ENCODE results near the gene GRIK4. TPM values are rescaled to one million over a fixed set of nuclear protein-coding genes. Genes with fewer than 3 reads are reported as not detected.

Gene GRIK4
- total and polyA plus RNA-seq, 2 donors (not counting 3 experiments of a cell fraction or from before 2014, with no cell fraction given) = 0.81 to 1.6 TPM

DNA sequence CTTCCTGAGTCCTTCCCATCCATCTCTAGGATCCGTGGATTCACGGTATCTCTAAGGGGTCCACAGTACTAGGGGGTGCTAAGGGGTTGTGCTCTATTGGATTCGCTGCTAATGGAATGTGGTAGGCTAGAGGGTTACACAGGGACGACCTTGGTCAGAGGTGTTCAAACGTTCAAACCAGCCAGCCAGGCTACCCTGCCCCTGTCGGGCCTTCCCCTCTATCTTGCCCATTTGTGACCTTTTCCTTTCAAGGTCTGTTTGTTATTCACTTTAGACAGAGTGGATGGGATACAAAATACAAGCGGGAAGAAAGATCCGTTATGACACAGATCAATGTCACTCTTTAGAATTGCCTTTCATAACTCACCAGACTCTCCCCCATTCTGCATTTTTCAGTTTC lies 306.5 kb downstream of the GRIK4 start:
- FAIRE-seq = no peak

More for the DNA sequence above, 306.5 kb downstream of the GRIK4 start:
- Histone ChIP-seq H2AFZ (ENCODE audit: low read depth, low read length) (no peak overlapping the region), H3K4me1 (ENCODE audit: control insufficient read depth, extremely low read depth, insufficient read depth, low read length) (peaks cover 3% of the 10 kb centered on the region), H3K4me3 (replicated peaks in 1 of 3; ENCODE audit: insufficient read depth in 1 of 3, low read depth in 1 of 3, low read length in 3 of 3) (no peak overlapping the region), H3K9me3 (replicated peaks; ENCODE audit: control insufficient read depth, insufficient read depth, low read length) (no peaks in the 10 kb centered on the region), H3K4me2 (ENCODE audit: insufficient read depth, low read length) (no peak overlapping the region), H3K27me3 (ENCODE audit: control insufficient read depth in 2 of 2, insufficient read depth in 2 of 2, low read length in 2 of 2) (no peaks in the 10 kb centered on the region), H3K27ac (ENCODE audit: insufficient read depth, low read depth, low read length) (no peak overlapping the region), H3K79me2 (ENCODE audit: control insufficient read depth, insufficient read depth, low read length) (no peaks in the 10 kb centered on the region), H4K20me1 (replicated peaks; ENCODE audit: control insufficient read depth, extremely low read depth, insufficient read depth, low read length) (no peaks in the 10 kb centered on the region), H3K36me3 (ENCODE audit: control insufficient read depth in 2 of 2, extremely low read depth in 1 of 2, insufficient read depth in 2 of 2, low read length in 2 of 2) (no peaks in the 10 kb centered on the region), H3K9ac (replicated peaks; ENCODE audit: extremely low read depth, insufficient read depth, low read length) (no peak overlapping the region), H3K9me1 (replicated peaks; ENCODE audit: control insufficient read depth, extremely low read depth, insufficient read depth, low read length) (no peaks in the 10 kb centered on the region)
- intact Hi-C loops (cut with micrococcal nuclease) (no loop called here), dilution Hi-C loops (cut with MboI; ENCODE audit: extremely low pct_ligation_motif_present, low sequenced_read_pairs) (no loop called here)
- CTCF ChIA-PET = no interaction called here
- no TSS peak for BruUV-seq (replicated peaks)
- POLR2A ChIA-PET = no interaction called here
- no peak for DNase-seq (ENCODE audit: low read depth, low spot score)
- no peak for TF ChIP-seq JUN (IDR thresholded peaks at IDR 0.05; ENCODE audit: borderline replicate concordance, insufficient read depth, insufficient read length, low read depth)
- no peak for TF ChIP-seq MAX (IDR thresholded peaks at IDR 0.05; ENCODE audit: insufficient read depth, insufficient read length)
- no peak for TF ChIP-seq POLR2A (IDR thresholded peaks at IDR 0.05; ENCODE audit: low read depth, low read length)
- no peak for TF ChIP-seq CTCF (IDR thresholded peaks at IDR 0.05; ENCODE audit: extremely low read depth in 1 of 2, insufficient read depth in 1 of 2, low read depth in 1 of 2, low read length in 2 of 2)
- no peak for TF ChIP-seq FOS (IDR thresholded peaks at IDR 0.05; ENCODE audit: borderline replicate concordance, insufficient read depth, low read length)
- no peak for TF ChIP-seq EZH2 (IDR thresholded peaks at IDR 0.05; ENCODE audit: borderline replicate concordance, low read depth, low read length, severe bottlenecking)
- no peak for TF ChIP-seq MYC (IDR thresholded peaks at IDR 0.05; ENCODE audit: low read depth, low read length)
- TF ChIP-seq GATA2 (IDR thresholded peaks at IDR 0.05; ENCODE audit: insufficient read depth, insufficient read length, low read depth, low read length) = no peak
- no peak for TF ChIP-seq POLR2AphosphoS5 (IDR thresholded peaks at IDR 0.05; ENCODE audit: insufficient read depth, low read depth, low read length)
